ENCODE results near the gene TNNI3K.
"Not testable (repeated sequence)": the region's sequence is repeated elsewhere in the genome, so short reads cannot be mapped to it uniquely, and the experiment has no call there.

Gene TNNI3K

GRCh38 chr1:74235153-74235552 is at the start of gene TNNI3K:
TSS of gene TNNI3K (plus strand) at chr1:74235387. CDS start at chr1:74235452, 65 bp downstream.
- DNase-seq = no peak

GRCh38 chr1:74193908-74194307 is 41.3 kb upstream of the TNNI3K start:
- DNase-seq = no peak

GRCh38 chr1:74195339-74195738 is 39.8 kb upstream of the TNNI3K start:
- DNase-seq = no peak

GRCh38 chr1:74197255-74197654 is 37.9 kb upstream of the TNNI3K start:
- no peak for DNase-seq

- DNase-seq = peak; percentile 98
Measured at GRCh38 chr1:74197657-74198552, 37.3 kb upstream of the TNNI3K start, which contains the start of the genes FPGT and LRRIQ3. TSS of gene FPGT (plus strand) at chr1:74198242. CDS start at chr1:74198279, 37 bp downstream. TSS of gene LRRIQ3 (minus strand) at chr1:74198176. CDS start at chr1:74183684, 14,492 bp downstream.

GRCh38 chr1:74199504-74199903 is 35.7 kb upstream of the TNNI3K start:
- DNase-seq = no peak

- DNase-seq = no peak
Measured at GRCh38 chr1:74205266-74205665, 29.9 kb upstream of the TNNI3K start.

- no peak for DNase-seq
Measured at GRCh38 chr1:74215229-74215628, 20.0 kb upstream of the TNNI3K start.

- DNase-seq = no peak
Measured at GRCh38 chr1:74222701-74223100, 12.5 kb upstream of the TNNI3K start.

GRCh38 chr1:74223453-74223852 is 11.7 kb upstream of the TNNI3K start:
- no peak for DNase-seq

- no peak for DNase-seq
Measured at GRCh38 chr1:74236440-74236839, 1.3 kb downstream of the TNNI3K start.

- DNase-seq = no peak
Measured at GRCh38 chr1:74237035-74237434, 1.8 kb downstream of the TNNI3K start.

- DNase-seq = no peak
Measured at GRCh38 chr1:74237787-74238186, 2.6 kb downstream of the TNNI3K start.

- no peak for DNase-seq
Measured at GRCh38 chr1:74245168-74245772, 10.1 kb downstream of the TNNI3K start.

- no peak for DNase-seq
Measured at GRCh38 chr1:74246315-74246714, 11.1 kb downstream of the TNNI3K start.

- no peak for DNase-seq
Measured at GRCh38 chr1:74247881-74248528, 12.8 kb downstream of the TNNI3K start.

- DNase-seq = not testable (repeated sequence)
Measured at GRCh38 chr1:74253243-74253824, 18.1 kb downstream of the TNNI3K start.

- DNase-seq = no peak
Measured at GRCh38 chr1:74266001-74266400, 30.8 kb downstream of the TNNI3K start.

GRCh38 chr1:74271503-74271902 is 36.3 kb downstream of the TNNI3K start:
- DNase-seq = no peak

GRCh38 chr1:74280642-74281396 is 45.6 kb downstream of the TNNI3K start:
- DNase-seq = no peak

- DNase-seq = no peak
Measured at GRCh38 chr1:74286414-74286813, 51.2 kb downstream of the TNNI3K start.

- DNase-seq = no peak
Measured at GRCh38 chr1:74314438-74314837, 79.3 kb downstream of the TNNI3K start.
